Measurements from ENCODE around the gene KLRC1. TPM values are rescaled to one million over a fixed set of nuclear protein-coding genes. Genes with fewer than 3 reads are reported as not detected.

KLRC1 gene
- total and polyA plus RNA-seq, 2 of the 8 experiments (the other 6 are each of a cell fraction or from before 2014, with no cell fraction given): not detected

DNA sequence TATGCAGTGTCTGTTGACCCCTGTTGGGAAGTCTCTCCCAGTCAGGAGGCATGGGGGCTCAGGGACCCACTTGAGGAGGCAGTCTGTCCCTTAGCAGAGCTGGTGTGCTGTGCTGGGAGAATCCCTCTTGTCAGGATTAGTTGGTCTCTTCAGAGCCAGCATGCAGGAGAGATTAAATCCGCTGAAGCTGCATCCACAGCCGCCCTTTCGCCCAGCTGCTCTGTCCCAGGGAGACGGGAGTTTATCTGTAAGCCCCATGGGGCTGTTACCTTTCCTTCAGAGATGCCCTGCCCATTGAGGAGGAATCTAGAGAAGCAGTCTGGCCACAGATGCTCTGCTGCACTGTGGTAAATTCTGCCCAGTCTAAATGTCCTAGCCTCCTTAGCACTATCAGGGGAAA is 13.1 kb upstream of the KLRC1 start:
- Histone ChIP-seq H4K5ac (ENCODE audit: insufficient read length, low read depth, low read length) (no peak overlapping the region), H2AFZ (ENCODE audit: low read length) (peak overlapping the region; percentile 53; the same call in 1 of the 2 replicates), H3K27me3 (replicated peaks in 1 of 4; ENCODE audit: control insufficient read depth in 3 of 4, extremely low read depth in 1 of 4, insufficient read depth in 3 of 4, low read length in 3 of 4) (no peaks in the 10 kb centered on the region), H2AK5ac (ENCODE audit: low read depth, low read length) (no peak overlapping the region), H2BK20ac (ENCODE audit: low read length) (no peak overlapping the region), H2BK120ac (replicated peaks; ENCODE audit: low read depth, low read length) (no peak overlapping the region), H3K9me3 (ENCODE audit: insufficient read depth in 2 of 2, low read depth in 1 of 2, low read length in 1 of 2) (no peaks in the 10 kb centered on the region), H3K9ac (replicated peaks in 1 of 4; ENCODE audit: extremely low read depth in 1 of 4, low read depth in 3 of 4, low read length in 3 of 4) (no peak overlapping the region), H3K27ac (ENCODE audit: low read depth, low read length) (no peak overlapping the region), H3K23ac (ENCODE audit: insufficient read length) (no peak overlapping the region), H4K91ac (replicated peaks; ENCODE audit: insufficient read length, low read length) (no peak overlapping the region), H2BK15ac (ENCODE audit: low read length) (no peak overlapping the region), H2BK12ac (ENCODE audit: low read depth, low read length) (no peak overlapping the region), H3K4me3 (ENCODE audit: extremely low read depth in 1 of 4, insufficient read depth in 2 of 4, low read depth in 3 of 4, low read length in 4 of 4) (no peak overlapping the region), H2BK5ac (ENCODE audit: low read depth, low read length) (no peak overlapping the region), H3K56ac (replicated peaks; ENCODE audit: insufficient read length, low read depth, low read length) (no peak overlapping the region), H4K20me1 (replicated peaks in 1 of 2; ENCODE audit: control insufficient read depth in 1 of 2, insufficient read depth in 2 of 2, low read length in 2 of 2) (no peaks in the 10 kb centered on the region), H3K79me2 (ENCODE audit: control insufficient read depth in 1 of 2, insufficient read depth in 2 of 2, low read length in 2 of 2) (no peaks in the 10 kb centered on the region), H3K23me2 (ENCODE audit: low read depth, low read length) (no peaks in the 10 kb centered on the region; the same call in 1 of the 2 replicates), H3K14ac (ENCODE audit: insufficient read length) (no peak overlapping the region), H3K4ac (replicated peaks; ENCODE audit: insufficient read length, low read depth, low read length) (no peak overlapping the region), H3K18ac (ENCODE audit: extremely low read depth, low read length) (no peak overlapping the region), H4K8ac (ENCODE audit: extremely low read depth, insufficient read depth, low read length) (no peak overlapping the region), H3K4me2 (ENCODE audit: insufficient read depth in 1 of 2, low read depth in 2 of 2, low read length in 2 of 2) (no peak overlapping the region), H3K4me1 (replicated peaks in 1 of 4; ENCODE audit: control insufficient read depth in 3 of 4, insufficient read depth in 4 of 4, low read length in 3 of 4) (no peaks in the 10 kb centered on the region), H3K36me3 (ENCODE audit: control insufficient read depth in 2 of 4, insufficient read depth in 4 of 4, low read length in 3 of 4) (no peaks in the 10 kb centered on the region), H3K79me1 (ENCODE audit: low read depth, low read length) (no peaks in the 10 kb centered on the region)
- DNase-seq (ENCODE audit: low read depth in 1 of 2, low spot score in 2 of 2): no peak
- ChIA-PET POLR2A (ENCODE audit: partially characterized antibody) (no interaction called here), CTCF (ENCODE audit: partially characterized antibody) (interaction anchor here (0.7 to 1.6 kb wide), 3 partner anchors 9 to 98 kb away, joined by 3 to 5 read pairs (median 3); no protein-coding TSS in a partner anchor)
- no peak for FAIRE-seq
- 100% methylated on average over 4 of the region's 4 CpGs; no CpG with 5 or more reads in 1 of the 2 experiments for WGBS, 2 experiments (ENCODE audit: extremely low coverage in 1 of 2, insufficient coverage in 1 of 2, insufficient read length in 1 of 2, insufficient replicate concordance in 2 of 2, low coverage in 1 of 2, low lambda C conversion rate in 2 of 2, missing lambda C conversion rate in 1 of 2)
- TF ChIP-seq POU5F1 (IDR thresholded peaks at IDR 0.05; ENCODE audit: low read depth, low read length) (no peak), SIX5 (IDR thresholded peaks at IDR 0.05; ENCODE audit: low read depth, low read length) (no peak)
- TF ChIP-seq, protein P1, sequence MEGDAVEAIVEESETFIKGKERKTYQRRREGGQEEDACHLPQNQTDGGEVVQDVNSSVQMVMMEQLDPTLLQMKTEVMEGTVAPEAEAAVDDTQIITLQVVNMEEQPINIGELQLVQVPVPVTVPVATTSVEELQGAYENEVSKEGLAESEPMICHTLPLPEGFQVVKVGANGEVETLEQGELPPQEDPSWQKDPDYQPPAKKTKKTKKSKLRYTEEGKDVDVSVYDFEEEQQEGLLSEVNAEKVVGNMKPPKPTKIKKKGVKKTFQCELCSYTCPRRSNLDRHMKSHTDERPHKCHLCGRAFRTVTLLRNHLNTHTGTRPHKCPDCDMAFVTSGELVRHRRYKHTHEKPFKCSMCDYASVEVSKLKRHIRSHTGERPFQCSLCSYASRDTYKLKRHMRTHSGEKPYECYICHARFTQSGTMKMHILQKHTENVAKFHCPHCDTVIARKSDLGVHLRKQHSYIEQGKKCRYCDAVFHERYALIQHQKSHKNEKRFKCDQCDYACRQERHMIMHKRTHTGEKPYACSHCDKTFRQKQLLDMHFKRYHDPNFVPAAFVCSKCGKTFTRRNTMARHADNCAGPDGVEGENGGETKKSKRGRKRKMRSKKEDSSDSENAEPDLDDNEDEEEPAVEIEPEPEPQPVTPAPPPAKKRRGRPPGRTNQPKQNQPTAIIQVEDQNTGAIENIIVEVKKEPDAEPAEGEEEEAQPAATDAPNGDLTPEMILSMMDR (IDR thresholded peaks at IDR 0.05; ENCODE audit: control extremely low read depth in 1 of 3, insufficient read depth in 1 of 3, low read depth in 1 of 3, low read length in 3 of 3): no peak
